IMR-90 (cell line): Measurements from ENCODE around the gene ATXN1.

Source experiments
- CEBPB ChIP-seq: IDR thresholded peaks from 2 replicates; pipeline ENCODE4 v1.6.1; 2012; ENCODE audit warnings: low read depth, low read length, improper control_type of control experiment
- MAFK ChIP-seq: IDR thresholded peaks from 2 replicates; pipeline ENCODE4 v1.6.1; 2012; ENCODE audit warnings: low read depth, low read length, improper control_type of control experiment
- MXI1 ChIP-seq: IDR thresholded peaks from 2 replicates; pipeline ENCODE4 v1.6.1; 2012; ENCODE audit warnings: low read depth, mild to moderate bottlenecking, low read length, moderate library complexity, borderline replicate concordance
- POLR2A ChIP-seq: IDR thresholded peaks from 2 replicates; pipeline ENCODE4 v1.6.1; 2012; ENCODE audit warnings: mild to moderate bottlenecking, low read depth, low read length
- RAD21 ChIP-seq: IDR thresholded peaks from 2 replicates; pipeline ENCODE4 v1.6.1; 2012; ENCODE audit warnings: low read length, improper control_type of control experiment
- RCOR1 ChIP-seq: IDR thresholded peaks from 2 replicates; pipeline ENCODE4 v1.6.1; 2012; ENCODE audit warnings: mild to moderate bottlenecking, low read length, improper control_type of control experiment; ENCODE audit not compliant: insufficient replicate concordance
- TF ChIP-seq, protein P1 (sequence below): conservative IDR thresholded peaks from 2 replicates; pipeline ENCODE4 v1.5.1; 2012; ENCODE audit warnings: mild to moderate bottlenecking, low read depth, low read length, improper control_type of control experiment

DNA sequence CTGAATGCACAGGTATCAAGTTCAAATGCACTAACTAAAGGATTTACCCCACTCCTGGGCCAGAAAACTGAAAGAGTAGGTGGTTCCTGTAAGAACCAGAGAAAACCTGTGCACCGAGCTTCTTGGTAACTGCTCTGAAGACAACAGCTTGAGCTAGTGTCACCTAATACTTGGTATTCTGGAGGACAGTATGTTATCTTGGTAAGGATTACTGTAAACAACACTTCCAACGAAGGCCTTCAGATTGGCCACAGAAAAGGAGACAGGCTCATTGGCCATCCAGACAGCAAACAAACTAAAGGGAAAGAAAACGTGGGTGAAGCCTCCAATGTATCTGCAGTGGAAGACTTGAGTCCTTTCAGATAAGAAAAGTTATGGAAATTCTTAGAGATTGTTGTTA is 461.4 kb downstream of the ATXN1 start:
- TF ChIP-seq, protein P1, sequence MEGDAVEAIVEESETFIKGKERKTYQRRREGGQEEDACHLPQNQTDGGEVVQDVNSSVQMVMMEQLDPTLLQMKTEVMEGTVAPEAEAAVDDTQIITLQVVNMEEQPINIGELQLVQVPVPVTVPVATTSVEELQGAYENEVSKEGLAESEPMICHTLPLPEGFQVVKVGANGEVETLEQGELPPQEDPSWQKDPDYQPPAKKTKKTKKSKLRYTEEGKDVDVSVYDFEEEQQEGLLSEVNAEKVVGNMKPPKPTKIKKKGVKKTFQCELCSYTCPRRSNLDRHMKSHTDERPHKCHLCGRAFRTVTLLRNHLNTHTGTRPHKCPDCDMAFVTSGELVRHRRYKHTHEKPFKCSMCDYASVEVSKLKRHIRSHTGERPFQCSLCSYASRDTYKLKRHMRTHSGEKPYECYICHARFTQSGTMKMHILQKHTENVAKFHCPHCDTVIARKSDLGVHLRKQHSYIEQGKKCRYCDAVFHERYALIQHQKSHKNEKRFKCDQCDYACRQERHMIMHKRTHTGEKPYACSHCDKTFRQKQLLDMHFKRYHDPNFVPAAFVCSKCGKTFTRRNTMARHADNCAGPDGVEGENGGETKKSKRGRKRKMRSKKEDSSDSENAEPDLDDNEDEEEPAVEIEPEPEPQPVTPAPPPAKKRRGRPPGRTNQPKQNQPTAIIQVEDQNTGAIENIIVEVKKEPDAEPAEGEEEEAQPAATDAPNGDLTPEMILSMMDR, result no peak
- TF ChIP-seq RCOR1, result no peak
- no peak for TF ChIP-seq POLR2A
- no peak for TF ChIP-seq MXI1
- TF ChIP-seq RAD21, result no peak
- TF ChIP-seq CEBPB, result no peak
- no peak for TF ChIP-seq MAFK
